ENCODE results near the gene CARMIL3. TPM values are rescaled to one million over a fixed set of nuclear protein-coding genes. Genes with fewer than 3 reads are reported as not detected.

CARMIL3 gene
- total and polyA plus RNA-seq, 2 of the 8 experiments (the other 6 are each of a cell fraction or from before 2014, with no cell fraction given), result 6.0 to 9.0 TPM

DNA sequence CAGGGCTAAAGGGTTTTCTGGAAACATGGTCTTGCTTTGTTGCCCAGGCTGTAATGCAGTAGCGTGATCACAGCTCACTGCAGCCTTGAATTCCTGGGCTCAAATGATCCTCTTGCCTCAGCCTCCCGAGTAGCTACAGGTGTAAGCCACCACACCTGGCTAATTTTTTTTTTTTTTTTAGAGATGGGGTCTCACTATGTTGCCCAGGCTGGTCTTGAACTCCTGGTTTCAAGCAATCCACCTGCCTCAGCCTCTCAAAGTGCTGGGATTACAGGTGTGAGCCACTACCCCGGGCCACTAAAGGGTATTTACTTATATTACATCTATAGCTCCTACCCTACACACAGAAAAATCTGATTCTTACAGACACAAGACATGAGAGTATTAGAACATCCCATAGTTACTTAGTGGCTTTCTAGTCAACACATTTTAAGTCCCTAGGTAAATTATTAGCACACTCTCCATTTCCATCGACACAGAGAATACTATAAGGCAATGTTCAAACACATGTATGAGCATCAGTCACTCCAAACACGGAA is 56.6 kb downstream of the CARMIL3 start:
- no peaks in the 10 kb centered on the region for H4K20me1 ChIP-seq (replicated peaks in 1 of 2; ENCODE audit: control insufficient read depth in 1 of 2, insufficient read depth in 2 of 2, low read length in 2 of 2)
- H3K27me3 ChIP-seq (replicated peaks in 1 of 4; ENCODE audit: control insufficient read depth in 3 of 4, extremely low read depth in 1 of 4, insufficient read depth in 3 of 4, low read length in 3 of 4), result no peaks in the 10 kb centered on the region
- no peak overlapping the region for H2BK5ac ChIP-seq (ENCODE audit: low read depth, low read length)
- no peak overlapping the region for H2AK5ac ChIP-seq (ENCODE audit: low read depth, low read length)
- no peak for FAIRE-seq
- no peaks in the 10 kb centered on the region for H3K79me2 ChIP-seq (ENCODE audit: control insufficient read depth in 1 of 2, insufficient read depth in 2 of 2, low read length in 2 of 2)
- DNase-seq (ENCODE audit: low read depth in 1 of 2, low spot score in 2 of 2), result no peak
- H2AFZ ChIP-seq (ENCODE audit: low read length), result no peak overlapping the region
- no peak overlapping the region for H3K23ac ChIP-seq (ENCODE audit: insufficient read length)
- no peak overlapping the region for H4K5ac ChIP-seq (ENCODE audit: insufficient read length, low read depth, low read length)
- no peak overlapping the region for H3K27ac ChIP-seq (ENCODE audit: low read depth, low read length)
- H2BK120ac ChIP-seq (replicated peaks; ENCODE audit: low read depth, low read length), result no peak overlapping the region
- H2BK15ac ChIP-seq (ENCODE audit: low read length), result no peak overlapping the region
- H3K9ac ChIP-seq (replicated peaks in 1 of 4; ENCODE audit: extremely low read depth in 1 of 4, low read depth in 3 of 4, low read length in 3 of 4), result no peak overlapping the region
- H3K18ac ChIP-seq (ENCODE audit: extremely low read depth, low read length), result no peak overlapping the region
- H3K4me3 ChIP-seq (ENCODE audit: extremely low read depth in 1 of 4, insufficient read depth in 2 of 4, low read depth in 3 of 4, low read length in 4 of 4), result no peak overlapping the region
- peaks cover 7% of the 10 kb centered on the region in 2 experiments; a peak in 3 of 4 replicates for H3K9me3 ChIP-seq (ENCODE audit: insufficient read depth in 2 of 2, low read depth in 1 of 2, low read length in 1 of 2)
- TF ChIP-seq CBX5 (IDR thresholded peaks at IDR 0.05; ENCODE audit: low read depth, low read length), result no peak
- no peak for TF ChIP-seq RFX5 (IDR thresholded peaks at IDR 0.05; ENCODE audit: borderline replicate concordance, low read depth, low read length)
- no peak for TF ChIP-seq TBP (IDR thresholded peaks at IDR 0.05; ENCODE audit: low read depth, low read length)
- H3K23me2 ChIP-seq (ENCODE audit: low read depth, low read length), result no peaks in the 10 kb centered on the region; the same call in 1 of the 2 replicates
- no peak overlapping the region for H3K14ac ChIP-seq (ENCODE audit: insufficient read length)
- H3K4me2 ChIP-seq (ENCODE audit: insufficient read depth in 1 of 2, low read depth in 2 of 2, low read length in 2 of 2), result no peak overlapping the region
- no peak overlapping the region for H2BK20ac ChIP-seq (ENCODE audit: low read length)
- H4K91ac ChIP-seq (replicated peaks; ENCODE audit: insufficient read length, low read length), result no peak overlapping the region
- no peak overlapping the region for H3K4ac ChIP-seq (replicated peaks; ENCODE audit: insufficient read length, low read depth, low read length)
- POLR2A ChIA-PET (ENCODE audit: partially characterized antibody), result interaction anchor here (0.7 to 23.9 kb wide), 9 partner anchors 8 to 914 kb away, joined by 3 to 626 read pairs (median 26); partner anchors contain the start of genes CPNE6, DCAF11, EMC9 and NRL
- 44% methylated on average over 5 of the region's 5 CpGs; no CpG with 5 or more reads in 1 of the 2 experiments for WGBS, 2 experiments (ENCODE audit: extremely low coverage in 1 of 2, insufficient coverage in 1 of 2, insufficient read length in 1 of 2, insufficient replicate concordance in 2 of 2, low coverage in 1 of 2, low lambda C conversion rate in 2 of 2, missing lambda C conversion rate in 1 of 2)
- no peak overlapping the region for H2BK12ac ChIP-seq (ENCODE audit: low read depth, low read length)
- H3K79me1 ChIP-seq (ENCODE audit: low read depth, low read length), result no peaks in the 10 kb centered on the region
- peaks cover 0 to 15% (median 7%) of the 10 kb centered on the region in 4 experiments; a peak in 5 of 8 replicates for H3K36me3 ChIP-seq (ENCODE audit: control insufficient read depth in 2 of 4, insufficient read depth in 4 of 4, low read length in 3 of 4)
- H3K56ac ChIP-seq (replicated peaks; ENCODE audit: insufficient read length, low read depth, low read length), result no peak overlapping the region
- no peak overlapping the region for H4K8ac ChIP-seq (ENCODE audit: extremely low read depth, insufficient read depth, low read length)
- CTCF ChIA-PET (ENCODE audit: partially characterized antibody), result interaction anchor here (0.6 to 12.2 kb wide), 33 partner anchors 10 to 540 kb away, joined by 3 to 160 read pairs (median 3); partner anchors contain the start of genes CARMIL3, IRF9, PCK2 and PSME1
- H3K4me1 ChIP-seq (replicated peaks in 1 of 4; ENCODE audit: control insufficient read depth in 3 of 4, insufficient read depth in 4 of 4, low read length in 3 of 4), result no peaks in the 10 kb centered on the region

All from H1 (cell line).